AG04449 (cell line): ENCODE results near the gene ARPC2.

ENCODE experiments used
- CTCF ChIA-PET: fragments of 350-600 bp; formaldehyde crosslinking; extraction: SDS; loops from one replicate; lab custom pipeline; 2021; ENCODE audit warnings: antibody characterized with exemption; lab: Yijun Ruan, JAX
- POLR2A ChIA-PET: fragments of 400-600, 350-600 bp; formaldehyde crosslinking; extraction: SDS; loops from one replicate; lab custom pipeline; 2020; ENCODE audit warnings: antibody characterized with exemption, inconsistent platforms; lab: Yijun Ruan, JAX
- DNase-seq: peaks from one replicate; pipeline ENCODE4 v3.0.0-alpha.2; 2010; ENCODE audit warnings: low read depth, low spot score
- H3K4me3 ChIP-seq: 2 replicates; pipeline ENCODE4 v1.5.1; 2011; ENCODE audit warnings: low read depth, mild to moderate bottlenecking, control low read depth, low read length
- CTCF ChIP-seq: IDR thresholded peaks from one replicate; pipeline ENCODE4 v1.5.1; 2011; ENCODE audit warnings: mild to moderate bottlenecking, moderate library complexity, low read length, control low read depth, inconsistent platforms; ENCODE audit not compliant: insufficient read depth; ENCODE audit errors: missing control alignments

The ARPC2 gene

GRCh38 chr2:218188528-218188927 is 28.5 kb upstream of the ARPC2 start:
- TF ChIP-seq CTCF = no peak
- CTCF ChIA-PET = interaction anchor here (0.7 to 5.6 kb wide), 6 partner anchors 67 to 167 kb away, joined by 3 to 36 read pairs (median 4); partner anchors contain the start of genes AAMP and PNKD
- DNase-seq = no peak
- no peak overlapping the region for H3K4me3 ChIP-seq
- POLR2A ChIA-PET = interaction anchor here (0.9 kb wide), 1 partner anchor 71 kb away, joined by 3 read pairs; no protein-coding TSS in a partner anchor

GRCh38 chr2:218192902-218193430 is 24.0 kb upstream of the ARPC2 start:
- no peak overlapping the region for H3K4me3 ChIP-seq
- ChIA-PET CTCF (no interaction called here), POLR2A (no interaction called here)
- no peak for TF ChIP-seq CTCF
- DNase-seq = no peak

- DNase-seq = no peak
- TF ChIP-seq CTCF = no peak
- ChIA-PET CTCF (no interaction called here), POLR2A (no interaction called here)
- no peak overlapping the region for H3K4me3 ChIP-seq
Observed at GRCh38 chr2:218193701-218194100, 23.3 kb upstream of the ARPC2 start.

GRCh38 chr2:218194880-218195279 is 22.1 kb upstream of the ARPC2 start:
- ChIA-PET POLR2A (no interaction called here), CTCF (interaction anchor here (0.7 kb wide), 1 partner anchor 15 kb away, joined by 3 read pairs; no protein-coding TSS in a partner anchor)
- no peak for TF ChIP-seq CTCF
- H3K4me3 ChIP-seq = no peak overlapping the region
- DNase-seq = no peak

- TF ChIP-seq CTCF = no peak
- POLR2A ChIA-PET = no interaction called here
- DNase-seq = no peak
- H3K4me3 ChIP-seq = no peak overlapping the region
- CTCF ChIA-PET = interaction anchor here (1.8 kb wide), 1 partner anchor 10 kb away, joined by 8 read pairs; no protein-coding TSS in a partner anchor
Observed at GRCh38 chr2:218196974-218197373, 20.0 kb upstream of the ARPC2 start.

GRCh38 chr2:218202266-218202665 is 14.7 kb upstream of the ARPC2 start:
- H3K4me3 ChIP-seq = no peak overlapping the region
- no peak for DNase-seq
- no peak for TF ChIP-seq CTCF
- ChIA-PET CTCF (interaction anchor here (1.0 to 1.1 kb wide), 2 partner anchors 15 to 17 kb away, joined by 3 read pairs; no protein-coding TSS in a partner anchor), POLR2A (no interaction called here)
